ENCODE measurements around the gene DACT3.

DACT3 gene

DNA sequence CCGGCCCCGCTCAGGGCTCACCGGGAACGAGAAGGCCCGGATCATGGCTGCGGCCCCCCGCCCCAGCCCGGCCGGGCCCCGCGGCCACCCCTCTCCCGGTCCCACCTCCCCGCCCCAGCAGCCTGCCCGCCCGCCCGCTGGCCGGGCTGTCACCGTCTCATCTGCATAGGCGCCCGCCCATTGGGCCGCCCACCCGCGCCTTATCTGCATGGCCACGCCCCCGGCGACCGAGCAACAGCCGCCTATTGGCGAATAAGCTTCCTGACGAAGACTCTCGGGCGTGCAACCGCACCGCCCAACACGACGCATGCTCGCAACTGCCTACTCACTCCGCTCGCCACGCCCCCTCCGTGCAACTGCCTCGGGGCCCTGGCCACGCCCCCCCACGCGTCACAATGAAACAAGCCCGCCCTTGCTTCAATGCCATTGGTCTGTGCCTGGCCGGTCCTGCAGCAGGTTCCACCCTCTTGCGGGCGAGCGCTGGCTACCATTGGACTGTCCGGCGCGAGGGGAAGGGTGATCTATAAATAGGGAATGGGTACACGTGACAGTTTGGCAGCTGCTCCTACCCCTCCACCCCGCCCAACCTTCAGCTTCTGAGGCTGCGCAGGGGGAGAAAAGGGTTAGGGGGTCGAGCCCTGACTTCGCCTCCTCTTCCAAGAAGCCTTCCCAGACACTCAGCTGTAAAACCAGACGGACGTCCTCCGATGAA, at the start of gene DACT3:
TSS of gene DACT3 (minus strand) at position 163 of the 712 bp plus-strand sequence. CDS start at position 45, 118 bp downstream.
- peak; percentile 100 for DNase-seq

DNA sequence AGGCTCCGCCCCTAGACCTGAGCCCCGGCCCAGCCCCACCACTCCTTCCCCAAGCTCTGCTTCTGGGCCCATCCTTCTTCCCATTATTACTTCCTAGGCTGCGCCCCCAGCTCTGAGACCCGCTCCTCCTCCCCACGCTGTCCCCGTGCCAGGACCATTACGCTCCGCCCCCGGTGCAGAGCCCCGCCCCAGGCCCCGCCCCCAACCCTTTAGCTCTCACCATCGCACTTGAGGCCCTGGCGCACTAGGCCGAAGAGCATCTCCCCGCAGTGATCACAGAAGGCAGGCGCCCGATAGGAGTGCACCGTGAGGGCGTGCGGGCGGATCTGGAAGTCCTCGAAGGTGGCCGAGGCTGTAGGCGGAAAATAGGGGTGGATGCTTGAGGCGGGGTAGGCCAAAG, 49.7 kb upstream of the DACT3 start:
- no peak for DNase-seq

DNA sequence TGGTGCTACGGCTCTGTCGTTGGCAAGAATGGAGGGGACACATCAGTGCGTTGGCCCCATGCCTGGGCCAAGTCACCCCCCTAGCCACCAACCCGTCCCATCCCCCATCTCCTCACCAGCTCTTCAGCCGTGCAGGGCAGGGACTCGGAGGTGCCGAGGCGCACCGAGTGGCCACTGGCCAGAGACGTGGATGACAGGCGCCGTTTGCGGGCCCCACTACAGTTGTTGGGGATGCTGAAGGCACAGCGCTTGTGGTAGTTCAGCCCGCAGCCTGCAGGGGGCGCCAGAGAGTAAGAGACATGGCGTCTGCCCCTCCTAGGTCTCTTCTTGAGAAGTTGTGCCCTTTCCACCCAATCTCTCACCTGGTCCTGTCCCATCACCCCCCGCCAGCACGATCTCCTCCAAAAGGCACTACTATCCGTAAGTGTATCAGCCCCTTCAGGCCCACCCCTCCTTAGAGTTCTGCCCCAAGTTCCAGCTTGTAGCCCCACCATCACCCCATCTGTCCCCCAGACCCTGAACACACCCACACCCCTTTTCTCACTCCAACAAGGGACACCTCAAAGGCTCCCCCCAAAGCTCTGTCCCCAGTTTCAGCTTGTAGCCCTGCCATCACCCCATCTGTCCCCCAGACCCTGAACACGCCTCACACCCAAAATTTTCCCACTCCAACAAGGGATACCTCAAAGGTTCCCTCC, 43.5 kb upstream of the DACT3 start:
- peak; percentile 86 for DNase-seq

DNA sequence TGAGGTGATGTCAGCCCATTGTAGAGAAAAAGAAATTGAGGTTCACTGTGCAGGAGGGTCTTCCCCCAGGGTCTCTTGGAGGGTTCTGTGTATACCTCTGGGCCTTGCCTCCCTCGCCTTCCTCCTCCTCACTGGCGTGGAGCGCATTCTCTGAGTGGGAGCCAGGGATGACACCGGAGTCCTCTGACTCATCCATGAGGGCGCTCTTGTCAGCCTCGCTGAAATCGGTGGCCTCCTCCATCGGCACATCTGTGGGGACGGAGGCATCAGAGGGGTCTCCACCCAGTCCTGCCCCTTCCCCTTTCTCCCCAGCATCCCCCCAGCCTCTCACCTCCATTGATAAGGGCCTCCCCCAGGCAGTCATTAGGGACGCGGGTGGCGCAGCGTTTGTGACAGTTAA, 39.7 kb upstream of the DACT3 start:
- DNase-seq, result no peak

GRCh38 chr19:46698395-46699321, 37.7 kb upstream of the DACT3 start:
- no peak for DNase-seq

DNA sequence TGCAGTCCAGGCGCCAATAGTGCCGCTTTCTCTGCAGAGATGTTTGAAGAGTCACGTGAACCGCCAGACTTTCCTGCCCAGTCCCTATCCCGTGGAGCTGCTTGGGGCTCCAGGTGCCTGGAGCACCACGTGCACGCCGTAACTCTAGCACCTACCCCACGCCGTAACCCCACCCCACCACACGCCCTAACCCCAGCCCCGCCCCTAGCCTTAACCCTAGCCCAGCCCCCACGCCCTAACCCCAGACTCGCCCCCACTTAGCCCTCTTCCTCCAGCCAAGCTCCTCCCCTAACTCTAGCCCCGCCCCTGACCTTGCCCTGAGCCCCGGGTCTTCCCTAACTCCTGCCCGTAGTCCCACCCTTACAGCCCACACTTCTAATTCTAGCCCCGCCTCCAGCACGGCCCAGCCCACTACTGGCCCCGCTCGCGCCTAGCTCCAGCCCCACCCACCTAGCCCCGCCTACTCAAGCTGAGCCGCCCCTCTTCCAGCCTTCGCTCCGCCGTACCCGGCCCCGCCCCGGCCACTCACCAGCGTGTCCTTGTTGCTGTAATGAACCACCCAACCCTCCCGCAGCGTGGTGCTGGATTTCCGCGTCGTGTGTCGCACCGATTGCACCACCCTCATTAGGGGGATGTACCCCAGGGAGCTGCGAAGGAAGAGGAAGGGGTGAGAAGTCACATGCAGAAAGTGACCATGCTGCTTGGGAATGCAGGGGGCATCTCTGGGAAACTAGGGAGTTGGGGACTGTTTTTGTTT, 36.4 kb upstream of the DACT3 start:
- DNase-seq, result no peak

DNA sequence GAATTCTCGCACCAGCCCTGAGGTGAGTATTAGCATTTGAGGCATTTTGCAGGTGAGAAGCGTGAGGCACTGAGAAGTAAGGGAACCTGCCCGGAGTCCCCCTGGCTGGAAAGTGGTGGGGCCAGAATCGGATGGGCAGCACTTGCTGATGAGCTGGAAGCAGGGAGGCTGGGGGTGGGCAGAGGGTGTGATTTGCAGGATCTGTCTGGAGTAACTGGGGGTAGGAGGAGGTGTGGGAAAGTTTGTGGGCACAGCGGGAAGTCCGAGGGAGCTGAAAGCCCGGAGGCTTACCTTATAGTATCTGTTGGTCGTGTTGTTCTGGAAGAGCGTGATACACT, 35.9 kb upstream of the DACT3 start:
- DNase-seq, result no peak

DNA sequence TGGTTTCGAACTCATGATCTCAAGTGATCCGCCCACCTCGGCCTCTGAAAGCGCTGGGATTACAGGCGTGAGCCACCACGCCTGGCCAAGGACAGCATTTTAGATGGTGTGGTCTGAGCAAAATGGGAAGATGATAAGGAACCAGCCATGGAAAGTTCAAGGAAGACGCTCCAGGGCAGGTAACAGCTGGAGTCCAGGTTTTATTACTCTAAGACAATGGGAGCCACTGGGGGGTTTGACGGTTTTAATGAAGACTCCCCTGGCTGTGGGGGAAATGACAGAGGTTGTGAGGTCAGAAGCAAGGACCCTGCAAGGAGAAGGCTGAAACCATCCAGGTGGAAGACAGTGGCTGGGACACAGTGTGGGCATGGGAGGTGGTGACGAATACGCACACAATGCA, 35.1 kb upstream of the DACT3 start:
- DNase-seq, result no peak

GRCh38 chr19:46693760-46694159, 32.8 kb upstream of the DACT3 start:
- no peak for DNase-seq

GRCh38 chr19:46692918-46693722, 32.1 kb upstream of the DACT3 start:
- DNase-seq, result no peak

DNA sequence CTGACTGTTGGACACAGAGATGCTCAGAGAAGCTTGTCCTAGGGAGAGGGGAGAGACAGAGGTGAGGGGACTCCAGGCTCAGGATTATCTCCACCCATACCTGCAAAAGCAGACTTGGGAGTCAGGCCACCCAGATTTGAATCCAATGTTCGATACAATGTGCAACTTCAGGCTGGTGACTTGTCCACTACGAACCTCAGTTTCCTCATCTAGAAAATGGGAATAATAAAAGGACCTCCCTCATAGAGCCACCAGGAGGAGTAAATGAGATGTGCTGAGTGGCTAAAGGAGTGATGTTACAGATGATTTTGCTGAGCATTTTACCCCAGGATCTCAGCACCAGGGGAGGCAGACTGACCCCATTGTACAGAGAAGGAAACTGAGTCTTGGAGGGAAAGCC, 31.0 kb upstream of the DACT3 start:
- no peak for DNase-seq

DNA sequence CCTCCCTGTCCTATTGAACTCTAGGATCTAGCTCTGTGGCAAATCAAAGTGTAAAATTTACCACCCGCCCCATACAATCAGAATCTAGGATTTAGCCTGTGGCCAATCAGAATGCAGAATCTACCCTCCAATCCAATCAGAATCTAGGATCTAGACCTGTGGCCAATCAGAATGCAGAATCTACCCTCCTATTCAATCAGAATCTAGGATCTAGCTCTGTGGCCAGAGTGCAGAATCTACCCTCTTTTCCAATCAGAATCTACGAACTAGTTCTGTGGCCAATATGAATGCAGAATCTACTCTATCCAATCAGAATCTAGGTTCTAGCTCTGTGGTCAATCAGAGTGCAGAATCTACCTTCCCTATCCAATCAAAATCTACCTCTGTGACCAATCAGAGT, 30.1 kb upstream of the DACT3 start:
- no peak for DNase-seq

- DNase-seq, result no peak
These were observed 28.4 kb upstream of the DACT3 start for GRCh38 chr19:46689358-46689757.

- DNase-seq, result no peak
These were observed 26.6 kb upstream of the DACT3 start for GRCh38 chr19:46687438-46688145.

DNA sequence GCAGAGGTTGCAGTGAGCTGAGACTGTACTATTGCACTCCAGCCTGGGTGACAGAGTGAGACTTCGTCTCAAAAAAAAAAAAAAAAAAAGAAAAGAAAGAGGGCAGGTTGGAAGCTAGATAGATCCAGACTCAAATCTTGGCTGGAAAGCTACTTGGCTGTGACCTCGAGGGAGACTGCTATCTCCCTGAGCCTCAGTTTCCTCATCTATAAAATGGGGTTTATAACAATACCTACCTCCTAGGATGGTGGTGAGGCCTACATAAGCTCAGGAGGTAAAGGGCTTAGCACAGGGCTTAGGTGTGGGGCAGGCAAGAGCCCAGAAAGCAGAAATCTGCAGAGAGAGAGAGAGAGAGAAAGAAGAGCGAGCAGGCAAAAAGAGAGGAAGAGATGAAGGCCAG, 24.2 kb upstream of the DACT3 start:
- DNase-seq, result no peak

DNA sequence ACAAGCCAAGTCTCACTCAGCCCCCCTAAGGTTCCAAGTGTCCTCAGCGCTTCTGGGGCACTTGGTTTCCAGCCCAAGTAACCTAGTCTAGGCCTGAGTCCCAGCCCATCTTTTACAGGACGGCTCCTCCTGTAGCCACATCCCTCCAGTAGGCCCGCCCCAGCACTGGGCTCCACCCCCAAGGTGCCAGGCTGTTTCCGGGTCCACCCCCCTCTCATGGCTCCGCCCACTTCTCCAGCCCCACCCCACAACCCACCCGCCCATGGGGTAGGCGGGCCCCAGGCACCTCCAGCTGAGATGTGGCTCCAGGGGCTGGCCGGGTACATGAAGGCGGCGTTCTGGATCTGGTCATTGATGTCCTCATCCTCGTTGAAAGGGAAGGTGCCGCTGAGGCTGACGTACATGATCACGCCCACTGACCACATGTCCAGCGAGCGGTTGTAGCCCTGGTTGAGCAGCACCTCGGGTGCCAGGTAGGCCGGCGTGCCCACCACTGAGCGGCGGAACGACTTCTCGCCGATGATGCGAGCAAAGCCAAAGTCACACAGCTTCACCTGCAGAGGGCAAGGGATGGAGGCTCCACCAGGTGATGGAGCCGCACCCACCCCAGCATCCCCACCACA, 17.2 kb upstream of the DACT3 start:
- DNase-seq, result peak; percentile 70

DNA sequence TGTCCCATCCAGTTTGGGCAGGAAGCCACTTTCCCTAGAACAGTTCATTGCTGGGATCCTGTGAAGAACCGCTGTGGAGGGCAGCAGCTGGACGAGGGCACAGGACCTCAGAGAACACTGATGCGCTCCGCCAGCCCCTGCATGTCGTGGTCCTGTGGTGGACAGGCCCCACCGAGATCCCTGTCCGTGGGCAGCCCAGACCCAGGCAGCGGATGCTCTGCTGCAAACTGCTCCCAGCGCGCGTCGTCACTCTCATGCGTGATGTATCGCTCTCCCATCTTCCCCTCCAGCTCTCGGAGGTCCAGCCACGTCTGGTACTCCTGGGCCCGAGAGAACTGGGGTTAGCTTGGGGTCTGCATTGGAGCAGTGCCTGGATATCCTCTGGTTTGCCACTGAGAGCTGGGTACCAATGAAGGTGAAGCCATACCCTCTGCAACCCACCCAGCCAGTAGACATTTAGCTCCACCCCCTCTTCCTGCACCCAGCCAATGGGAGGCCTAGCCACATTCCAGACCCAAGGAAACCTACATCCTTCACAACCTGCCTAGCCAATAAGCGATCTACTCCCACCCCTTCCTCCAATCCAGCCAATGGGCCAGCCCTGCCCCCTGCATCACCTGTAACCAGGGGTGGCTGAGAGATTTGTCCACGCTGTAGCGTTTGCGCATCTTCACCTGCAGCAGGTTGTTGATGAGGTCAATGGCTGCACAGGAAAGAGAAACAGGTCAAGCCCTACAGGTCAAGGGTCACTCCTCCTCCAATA, 13.6 kb upstream of the DACT3 start:
- DNase-seq, result no peak

GRCh38 chr19:46670813-46671212, 9.8 kb upstream of the DACT3 start:
- no peak for DNase-seq

GRCh38 chr19:46668662-46669061, 7.7 kb upstream of the DACT3 start:
- no peak for DNase-seq

DNA sequence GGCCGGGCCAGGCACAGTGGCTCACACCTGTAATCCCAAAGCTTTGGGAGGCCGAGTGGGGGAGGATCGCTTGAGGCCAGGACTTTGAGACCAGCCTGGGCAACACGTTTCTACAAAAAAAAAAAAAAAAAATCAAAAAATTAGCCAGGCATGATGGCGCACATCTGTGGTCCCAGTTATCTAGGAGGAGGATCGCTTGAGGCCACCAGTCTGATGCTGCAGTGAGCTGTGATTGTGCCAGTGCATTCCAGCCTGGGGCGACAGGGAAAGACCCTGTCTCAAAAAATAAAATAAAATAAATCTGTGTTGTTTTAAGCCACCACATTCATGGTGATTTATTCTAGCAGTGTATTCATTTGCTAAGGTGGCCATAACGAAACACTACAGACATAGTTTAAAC, 4.1 kb upstream of the DACT3 start:
- DNase-seq, result no peak
